A549 (cell line): ENCODE results near the gene USP25. TPM values are rescaled to one million over a fixed set of nuclear protein-coding genes. Genes with fewer than 3 reads are reported as not detected.

ENCODE experiments used
- ATAC-seq, 2 experiments: fragments of 200-7000 bp in 1 of 2; fragments of >200 bp in 1 of 2; cut with Nextera tagmentation in 1 of 2; cut with Tn5 transposase in 1 of 2; 3 replicates each; pipeline versions ENCODE4 v1.8.0 to v1.9.1; 2018 to 2020; ENCODE audit warnings: mild to moderate bottlenecking in 1 of 2, moderate library complexity in 1 of 2
- CTCF ChIA-PET: fragments of 300-600 bp; sonication (Branson Sonifier 250); formaldehyde crosslinking; extraction: SDS; loops from one replicate; lab custom pipeline; 2021; ENCODE audit warnings: antibody characterized with exemption, inconsistent platforms; lab: Yijun Ruan, JAX
- POLR2A ChIA-PET: fragments of 350-600 bp; formaldehyde crosslinking; extraction: SDS; loops from one replicate; lab custom pipeline; 2021; ENCODE audit warnings: antibody characterized with exemption, inconsistent platforms; lab: Yijun Ruan, JAX
- DNase-seq, 2 experiments: peaks; one replicate each; pipeline versions ENCODE4 v3.0.0 to v3.0.0-alpha.2; 2011 to 2016; ENCODE audit warnings: low read depth in 1 of 2, low spot score in 1 of 2
- FAIRE-seq: peaks from 2 replicates; lab custom pipeline; 2011; peaks lifted over from hg19 to GRCh38; lab: Jason Lieb, UNC
- H3K27ac ChIP-seq, 2 experiments: fragments of >200 bp; sonication (Bioruptor Twin); formaldehyde crosslinking; 3 replicates each; pipeline ENCODE4 v1.5.1; 2016 to 2017
- H3K4me1 ChIP-seq: fragments of >200 bp; sonication (Bioruptor Twin); formaldehyde crosslinking; 3 replicates; pipeline ENCODE4 v1.6.1; 2016
- H3K4me2 ChIP-seq: fragments of >200 bp; sonication (Bioruptor Twin); formaldehyde crosslinking; 3 replicates; pipeline ENCODE4 v1.6.1; 2016
- H3K4me3 ChIP-seq: fragments of >200 bp; sonication (Bioruptor Twin); formaldehyde crosslinking; 3 replicates; pipeline ENCODE4 v1.5.1; 2016
- H3K9me3 ChIP-seq: fragments of >200 bp; sonication (Bioruptor Twin); formaldehyde crosslinking; 3 replicates; pipeline ENCODE4 v1.6.1; 2016
- BCL3 ChIP-seq: fragments of >200 bp; sonication (Bioruptor Twin); formaldehyde crosslinking; IDR thresholded peaks from 3 replicates; pipeline ENCODE4 v1.6.1; 2016
- BHLHE40 ChIP-seq: IDR thresholded peaks from 2 replicates; pipeline ENCODE4 v1.6.1; 2012; ENCODE audit warnings: low read depth, low read length, inconsistent platforms
- CBX2 ChIP-seq: fragments of 200-600 bp; sonication (generic); IDR thresholded peaks from 2 replicates; pipeline ENCODE4 v1.6.1; 2016; ENCODE audit warnings: low read depth, mild to moderate bottlenecking, borderline replicate concordance
- CHD4 ChIP-seq: fragments of 200-600 bp; sonication (generic); IDR thresholded peaks from 2 replicates; pipeline ENCODE4 v1.6.1; 2016; ENCODE audit warnings: antibody characterized with exemption, mild to moderate bottlenecking, borderline replicate concordance
- CTCF ChIP-seq: fragments of >200 bp; sonication (Bioruptor Twin); formaldehyde crosslinking; IDR thresholded peaks from 3 replicates; pipeline ENCODE4 v1.5.1; 2016
- EHMT2 ChIP-seq: fragments of 200-600 bp; sonication (generic); IDR thresholded peaks from 2 replicates; pipeline ENCODE4 v1.6.1; 2016; ENCODE audit warnings: antibody characterized with exemption, low read depth, mild to moderate bottlenecking, moderate library complexity
- EP300 ChIP-seq, 2 experiments: fragments of >200 bp; sonication (Bioruptor Twin); formaldehyde crosslinking; IDR thresholded peaks; 2 replicates in 1 of 2; 3 replicates in 1 of 2; pipeline ENCODE4 v1.6.1; 2016 to 2017
- FOSL2 ChIP-seq, 2 experiments: fragments of 450-650 bp in 1 of 2; fragments of >200 bp in 1 of 2; sonication (Bioruptor Twin) in 1 of 2; formaldehyde crosslinking; IDR thresholded peaks; 2 replicates each; pipeline versions ENCODE4 v1.5.0 to v1.6.1; 2016 to 2020; ENCODE audit warnings: mild to moderate bottlenecking in 1 of 2, moderate library complexity in 1 of 2
- HEYL ChIP-seq: fragments of 250-450 bp; sonication (Bioruptor Pico); IDR thresholded peaks from 2 replicates; pipeline ENCODE4 v1.8.0; 2021; ENCODE audit warnings: mild to moderate bottlenecking, moderate library complexity
- HMGXB4 ChIP-seq: fragments of 250-450 bp; sonication (Bioruptor Pico); IDR thresholded peaks from 2 replicates; pipeline ENCODE4 v1.5.0; 2021; ENCODE audit warnings: mild to moderate bottlenecking, moderate library complexity, borderline replicate concordance
- JUNB ChIP-seq: fragments of >200 bp; sonication (Bioruptor Twin); formaldehyde crosslinking; IDR thresholded peaks from 2 replicates; pipeline ENCODE4 v1.6.1; 2016
- KDM1A ChIP-seq: fragments of 200-600 bp; sonication (generic); IDR thresholded peaks from 2 replicates; pipeline ENCODE4 v1.6.1; 2016; ENCODE audit warnings: low read depth, mild to moderate bottlenecking
- MAFK ChIP-seq: fragments of 450-650 bp; IDR thresholded peaks from 2 replicates; pipeline ENCODE4 v1.6.1; 2014; ENCODE audit not compliant: partially characterized antibody
- MAX ChIP-seq: IDR thresholded peaks from 2 replicates; pipeline ENCODE4 v1.6.1; 2012
- MYC ChIP-seq: IDR thresholded peaks from 2 replicates; pipeline ENCODE4 v1.6.1; 2012; ENCODE audit warnings: mild to moderate bottlenecking, inconsistent platforms, low read length, improper control_type of control experiment, borderline replicate concordance
- NFE2L2 ChIP-seq: fragments of 150-350 bp; conservative IDR thresholded peaks from 2 replicates; pipeline ENCODE4 v1.6.1; 2014; ENCODE audit warnings: low read length
- PHF8 ChIP-seq: fragments of 200-600 bp; sonication (generic); IDR thresholded peaks from 2 replicates; pipeline ENCODE4 v1.6.1; 2016; ENCODE audit warnings: low read depth, mild to moderate bottlenecking, antibody characterized with exemption, moderate library complexity, borderline replicate concordance
- POLR2A ChIP-seq: IDR thresholded peaks from 2 replicates; pipeline ENCODE4 v1.6.1; 2012; ENCODE audit warnings: mild to moderate bottlenecking, low read length
- RAD21 ChIP-seq, 2 experiments: fragments of >200 bp in 1 of 2; sonication (Bioruptor Twin) in 1 of 2; formaldehyde crosslinking in 1 of 2; IDR thresholded peaks in 1 of 2; conservative IDR thresholded peaks in 1 of 2; 2 replicates in 1 of 2; 3 replicates in 1 of 2; pipeline ENCODE4 v1.6.1; 2012 to 2018; ENCODE audit warnings: inconsistent platforms in 1 of 2
- RARB ChIP-seq: fragments of 250-450 bp; sonication (Bioruptor Pico); IDR thresholded peaks from 2 replicates; pipeline ENCODE4 v1.8.0; 2021; ENCODE audit warnings: mild to moderate bottlenecking, moderate library complexity
- RCOR1 ChIP-seq: fragments of 150-350 bp; IDR thresholded peaks from 2 replicates; pipeline ENCODE4 v1.6.1; 2014; ENCODE audit warnings: antibody characterized with exemption, low read length, low read depth
- RFX5 ChIP-seq: fragments of 450-650 bp; IDR thresholded peaks from 2 replicates; pipeline ENCODE4 v1.7.1; 2014; ENCODE audit warnings: antibody characterized with exemption, mild to moderate bottlenecking, moderate library complexity
- SMC3 ChIP-seq: fragments of >200 bp; sonication (Bioruptor Twin); formaldehyde crosslinking; IDR thresholded peaks from 3 replicates; pipeline ENCODE4 v1.6.1; 2018; ENCODE audit warnings: inconsistent platforms
- TFCP2L1 ChIP-seq: fragments of 250-450 bp; sonication (Bioruptor Pico); IDR thresholded peaks from 2 replicates; pipeline ENCODE4 v1.5.0; 2021; ENCODE audit warnings: mild to moderate bottlenecking
- ZC3H11A ChIP-seq: fragments of 450-650 bp; IDR thresholded peaks from 2 replicates; pipeline ENCODE4 v1.6.1; 2014; ENCODE audit warnings: antibody characterized with exemption, mild to moderate bottlenecking
- WGBS: methylation state at CpG from one replicate; pipeline ENCODE4 v1.1.6; 2017; ENCODE audit errors: missing lambda C conversion rate; 5-methylcytosine and 5-hydroxymethylcytosine counted together
- polyA plus RNA-seq, 4 experiments: library from polyadenylated mRNA; depleted of rRNA in 3 of 4; stranded (reverse); fragments of >200 nt; fragmentation: RNase III in 1 of 4; extraction: RNeasy Plus Mini Kit Qiagen cat#74134 plus additional on column Dnase treatment in 1 of 4; gene quantifications; 2 replicates in 3 of 4; 3 replicates in 1 of 4; pipeline ENCODE4 v1.2.3, GENCODE V29; 2011 to 2017

USP25 gene
- polyA plus RNA-seq, 2 of the 4 experiments (the other 2 are of a cell fraction), result 15.3 to 33.5 TPM

GRCh38 chr21:15753741-15754140, 24.0 kb downstream of the USP25 start:
- FAIRE-seq (no peak), ATAC-seq (no peak), DNase-seq (no peak)
- ChIA-PET POLR2A (no interaction called here), CTCF (no interaction called here)
- Histone ChIP-seq H3K4me1 (peaks cover 41% of the 10 kb centered on the region), H3K4me3 (no peak overlapping the region), H3K9me3 (peaks cover 27% of the 10 kb centered on the region), H3K27ac (peak overlapping the region; percentile 79 to 86), H3K4me2 (peak overlapping the region; percentile 69)
- no peak for TF ChIP-seq MYC
- no peak for TF ChIP-seq BHLHE40
- no peak for TF ChIP-seq CTCF
- no peak for TF ChIP-seq RFX5
- no peak for TF ChIP-seq PHF8
- no peak for TF ChIP-seq SMC3
- TF ChIP-seq CHD4, result no peak
- TF ChIP-seq FOSL2 (IDR thresholded peaks at IDR 0.05), result no peak
- no peak for TF ChIP-seq FOSL2 (CRISPR knock-in tag; IDR thresholded peaks at IDR 0.05)
- no peak for TF ChIP-seq MAFK
- no peak for TF ChIP-seq POLR2A
- TF ChIP-seq HEYL, result no peak
- no peak for TF ChIP-seq RARB
- no peak for TF ChIP-seq HMGXB4
- no peak for TF ChIP-seq JUNB
- no peak for TF ChIP-seq EP300 (IDR thresholded peaks at IDR 0.05)
- no peak for TF ChIP-seq ZC3H11A
- TF ChIP-seq CBX2, result no peak
- 93% methylated on average over 1 of the region's 1 CpG for WGBS

- Histone ChIP-seq H3K4me3 (no peak overlapping the region), H3K4me1 (peaks cover 33% of the 10 kb centered on the region), H3K9me3 (peaks cover 27% of the 10 kb centered on the region), H3K4me2 (peak overlapping the region; percentile 69), H3K27ac (peak overlapping the region; percentile 79 to 86)
- ChIA-PET CTCF (interaction anchor here (0.9 kb wide), 1 partner anchor 24 kb away, joined by 3 read pairs; no protein-coding TSS in a partner anchor), POLR2A (no interaction called here)
- no peak for FAIRE-seq
- DNase-seq, result peak in 1 of 2 experiments; percentile 69
- ATAC-seq, result peak; percentile 73 to 91
- TF ChIP-seq MYC (no peak), MAX (peak; percentile 42; the same call in 1 of the 2 replicates), TFCP2L1 (CRISPR knock-in tag) (no peak), KDM1A (no peak), FOSL2 (IDR thresholded peaks at IDR 0.05) (0 out of 2 replicates have a peak, but pooled peaks have one; percentile 22), FOSL2 (CRISPR knock-in tag; IDR thresholded peaks at IDR 0.05) (peak; percentile 75), RCOR1 (no peak), BCL3 (0 out of 3 replicates have a peak, but pooled peaks have one; percentile 23), MAFK (peak; percentile 95), EHMT2 (no peak), RAD21 (conservative IDR thresholded peaks at IDR 0.05 in 1 of 2, IDR thresholded peaks at IDR 0.05 in 1 of 2) (peak in 1 of 2 experiments; percentile 6; a peak in 1 of 5 replicates), NFE2L2 (no peak), JUNB (peak; percentile 38; the same call in 1 of the 2 replicates)
- 4% methylated on average over 1 of the region's 1 CpG for WGBS
Measured at GRCh38 chr21:15754640-15755039, 24.9 kb downstream of the USP25 start.
